NB4 (cell line): ENCODE results near the gene SCAF1.
"Not testable (repeated sequence)": the region's sequence is repeated elsewhere in the genome, so short reads cannot be mapped to it uniquely, and the experiment has no call there.

Source experiments
- DNase-seq: peaks from one replicate; pipeline ENCODE4 v3.0.0; 2010; ENCODE audit warnings: low read depth
- H3K4me3 ChIP-seq: one replicate; pipeline ENCODE4 v1.5.1; 2011; ENCODE audit warnings: mild to moderate bottlenecking, low read depth, low read length, moderate library complexity
- MYC ChIP-seq: IDR thresholded peaks from 2 replicates; pipeline ENCODE4 v1.6.1; 2011; ENCODE audit warnings: low read depth, low read length
- POLR2A ChIP-seq: IDR thresholded peaks from 2 replicates; pipeline ENCODE4 v1.6.1; 2011; ENCODE audit warnings: mild to moderate bottlenecking; ENCODE audit not compliant: insufficient read length; ENCODE audit errors: extremely low read depth
- TF ChIP-seq, protein P1 (sequence below): IDR thresholded peaks from one replicate; pipeline ENCODE4 v1.5.1; 2012; ENCODE audit warnings: low read depth, low read length
- TF ChIP-seq, protein P2 (sequence below): IDR thresholded peaks from 2 replicates; pipeline ENCODE4 v1.6.1; 2011; ENCODE audit warnings: low read depth, low read length

Gene SCAF1

DNA sequence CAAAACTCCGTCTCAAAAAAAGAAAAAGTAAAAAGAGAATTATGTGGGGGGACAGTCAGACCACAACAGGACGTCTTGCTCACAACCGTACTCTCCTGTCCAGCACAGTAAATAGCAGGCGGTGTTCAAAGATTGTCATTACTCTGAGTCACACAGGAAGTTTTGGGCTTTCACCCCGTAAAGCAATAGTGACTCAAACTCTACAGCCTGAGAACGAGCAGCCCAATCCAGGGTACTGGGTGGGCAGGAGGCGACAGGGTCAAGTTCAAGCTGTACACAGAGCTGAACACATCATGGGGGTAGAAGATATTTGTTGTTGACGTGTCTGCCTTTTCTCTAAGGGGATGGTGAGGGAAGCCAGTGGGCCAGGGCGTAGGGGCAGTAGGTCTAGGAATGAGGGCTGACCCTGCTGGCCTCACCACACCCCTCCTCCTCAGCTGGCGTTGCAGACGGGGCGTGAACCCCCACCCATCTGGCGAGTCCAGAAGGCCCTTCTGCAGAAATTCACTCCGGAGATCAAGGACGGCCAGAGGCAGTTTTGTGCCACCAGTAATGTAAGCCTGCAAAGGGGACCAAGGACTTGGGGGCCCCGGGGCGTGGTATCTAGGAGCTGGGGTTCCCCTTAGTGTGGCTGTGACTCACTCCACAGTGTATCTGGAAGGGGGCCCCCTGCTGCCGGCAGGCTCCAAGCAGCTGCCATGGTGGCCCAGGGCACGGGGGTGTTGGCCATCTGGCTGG, 27.7 kb upstream of the SCAF1 start:
- H3K4me3 ChIP-seq, result no peak overlapping the region
- TF ChIP-seq, protein P1, sequence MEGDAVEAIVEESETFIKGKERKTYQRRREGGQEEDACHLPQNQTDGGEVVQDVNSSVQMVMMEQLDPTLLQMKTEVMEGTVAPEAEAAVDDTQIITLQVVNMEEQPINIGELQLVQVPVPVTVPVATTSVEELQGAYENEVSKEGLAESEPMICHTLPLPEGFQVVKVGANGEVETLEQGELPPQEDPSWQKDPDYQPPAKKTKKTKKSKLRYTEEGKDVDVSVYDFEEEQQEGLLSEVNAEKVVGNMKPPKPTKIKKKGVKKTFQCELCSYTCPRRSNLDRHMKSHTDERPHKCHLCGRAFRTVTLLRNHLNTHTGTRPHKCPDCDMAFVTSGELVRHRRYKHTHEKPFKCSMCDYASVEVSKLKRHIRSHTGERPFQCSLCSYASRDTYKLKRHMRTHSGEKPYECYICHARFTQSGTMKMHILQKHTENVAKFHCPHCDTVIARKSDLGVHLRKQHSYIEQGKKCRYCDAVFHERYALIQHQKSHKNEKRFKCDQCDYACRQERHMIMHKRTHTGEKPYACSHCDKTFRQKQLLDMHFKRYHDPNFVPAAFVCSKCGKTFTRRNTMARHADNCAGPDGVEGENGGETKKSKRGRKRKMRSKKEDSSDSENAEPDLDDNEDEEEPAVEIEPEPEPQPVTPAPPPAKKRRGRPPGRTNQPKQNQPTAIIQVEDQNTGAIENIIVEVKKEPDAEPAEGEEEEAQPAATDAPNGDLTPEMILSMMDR, result peak; percentile 9
- no peak for TF ChIP-seq POLR2A
- no peak for TF ChIP-seq MYC
- TF ChIP-seq, protein P2, sequence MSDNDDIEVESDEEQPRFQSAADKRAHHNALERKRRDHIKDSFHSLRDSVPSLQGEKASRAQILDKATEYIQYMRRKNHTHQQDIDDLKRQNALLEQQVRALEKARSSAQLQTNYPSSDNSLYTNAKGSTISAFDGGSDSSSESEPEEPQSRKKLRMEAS, result no peak
- DNase-seq, result peak; percentile 65

DNA sequence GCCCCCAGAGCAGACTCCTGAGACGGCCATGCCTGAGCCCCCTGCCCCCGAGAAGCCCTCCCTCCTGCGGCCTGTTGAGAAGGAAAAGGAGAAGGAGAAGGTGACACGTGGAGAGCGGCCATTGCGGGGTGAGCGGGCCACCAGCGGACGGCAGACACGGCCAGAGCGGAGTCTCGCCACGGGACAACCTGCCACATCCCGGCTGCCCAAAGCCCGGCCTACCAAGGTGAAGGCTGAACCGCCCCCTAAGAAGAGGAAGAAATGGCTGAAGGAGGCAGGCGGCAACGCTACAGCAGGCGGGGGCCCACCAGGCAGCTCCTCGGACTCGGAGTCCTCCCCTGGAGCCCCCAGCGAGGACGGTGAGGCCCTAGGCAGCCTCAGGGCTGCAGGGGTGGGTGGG, 26.1 kb upstream of the SCAF1 start:
- DNase-seq, result no peak
- H3K4me3 ChIP-seq, result no peak overlapping the region
- TF ChIP-seq POLR2A (no peak), MYC (no peak)
- TF ChIP-seq, protein P2, result no peak
- TF ChIP-seq, protein P1, result no peak

DNA sequence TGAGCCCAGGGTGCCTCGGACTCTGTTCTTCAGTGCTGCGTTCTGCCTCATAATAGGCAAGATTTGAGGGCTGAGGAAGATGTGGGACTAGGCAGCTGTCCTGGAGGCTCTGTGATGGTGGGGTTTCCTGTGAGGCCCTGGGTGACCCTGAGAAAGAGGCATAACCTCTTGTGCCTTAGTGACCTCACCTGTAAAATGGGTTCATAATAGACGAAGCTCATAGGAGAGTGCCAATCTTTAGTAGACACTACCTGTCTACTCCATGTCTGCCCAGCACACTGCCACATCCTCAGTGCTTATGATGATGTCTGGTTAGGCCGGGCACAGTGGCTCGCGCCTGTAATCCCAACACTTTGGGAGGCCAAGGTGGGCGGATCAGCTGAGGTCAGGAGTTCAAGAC, 25.5 kb upstream of the SCAF1 start:
- no peak for DNase-seq
- TF ChIP-seq POLR2A, result no peak
- TF ChIP-seq, protein P2, result no peak
- H3K4me3 ChIP-seq, result no peak overlapping the region

DNA sequence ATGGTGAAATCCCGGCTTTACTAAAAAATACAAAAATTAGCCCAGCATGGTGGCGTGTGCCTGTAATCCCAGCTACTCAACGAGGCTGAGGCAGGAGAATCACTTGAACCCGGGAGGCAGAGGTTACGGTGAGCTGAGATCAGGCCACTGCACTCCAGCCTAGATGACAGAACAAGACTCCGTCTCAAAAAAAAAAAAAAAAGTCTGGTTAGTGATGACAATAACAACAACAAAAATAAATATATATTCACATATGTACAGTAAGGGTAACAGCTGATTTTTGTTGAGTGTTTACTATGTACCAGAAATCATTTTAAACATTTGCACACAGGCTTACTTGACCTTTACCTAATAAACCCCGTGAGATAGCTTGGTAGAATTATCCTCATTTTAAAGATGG, 25.1 kb upstream of the SCAF1 start:
- DNase-seq, result no peak
- no peak overlapping the region for H3K4me3 ChIP-seq
- no peak for TF ChIP-seq POLR2A
- TF ChIP-seq, protein P1, result no peak
- TF ChIP-seq MYC, result no peak
- TF ChIP-seq, protein P2, result no peak

DNA sequence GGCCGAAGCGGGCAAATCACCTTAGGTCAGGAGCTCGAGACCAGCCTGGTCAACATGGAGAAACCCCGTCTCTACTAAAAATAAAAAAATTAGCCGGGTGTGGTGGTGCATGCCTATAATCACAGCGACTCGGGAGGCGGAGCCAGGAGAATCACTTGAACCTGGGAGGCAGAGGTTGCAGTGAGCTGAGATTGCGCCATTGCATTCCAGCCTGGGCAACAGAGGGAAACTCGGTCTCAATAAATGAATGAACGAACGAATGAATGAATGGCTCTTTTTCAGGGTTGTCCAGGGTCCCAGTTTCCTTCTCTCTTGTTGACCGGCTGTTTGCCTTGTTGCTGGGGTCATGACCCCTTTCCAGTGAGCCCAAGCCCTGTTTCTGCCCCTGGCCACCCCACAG, 24.1 kb upstream of the SCAF1 start:
- not testable (repeated sequence) for DNase-seq, H3K4me3 ChIP-seq

DNA sequence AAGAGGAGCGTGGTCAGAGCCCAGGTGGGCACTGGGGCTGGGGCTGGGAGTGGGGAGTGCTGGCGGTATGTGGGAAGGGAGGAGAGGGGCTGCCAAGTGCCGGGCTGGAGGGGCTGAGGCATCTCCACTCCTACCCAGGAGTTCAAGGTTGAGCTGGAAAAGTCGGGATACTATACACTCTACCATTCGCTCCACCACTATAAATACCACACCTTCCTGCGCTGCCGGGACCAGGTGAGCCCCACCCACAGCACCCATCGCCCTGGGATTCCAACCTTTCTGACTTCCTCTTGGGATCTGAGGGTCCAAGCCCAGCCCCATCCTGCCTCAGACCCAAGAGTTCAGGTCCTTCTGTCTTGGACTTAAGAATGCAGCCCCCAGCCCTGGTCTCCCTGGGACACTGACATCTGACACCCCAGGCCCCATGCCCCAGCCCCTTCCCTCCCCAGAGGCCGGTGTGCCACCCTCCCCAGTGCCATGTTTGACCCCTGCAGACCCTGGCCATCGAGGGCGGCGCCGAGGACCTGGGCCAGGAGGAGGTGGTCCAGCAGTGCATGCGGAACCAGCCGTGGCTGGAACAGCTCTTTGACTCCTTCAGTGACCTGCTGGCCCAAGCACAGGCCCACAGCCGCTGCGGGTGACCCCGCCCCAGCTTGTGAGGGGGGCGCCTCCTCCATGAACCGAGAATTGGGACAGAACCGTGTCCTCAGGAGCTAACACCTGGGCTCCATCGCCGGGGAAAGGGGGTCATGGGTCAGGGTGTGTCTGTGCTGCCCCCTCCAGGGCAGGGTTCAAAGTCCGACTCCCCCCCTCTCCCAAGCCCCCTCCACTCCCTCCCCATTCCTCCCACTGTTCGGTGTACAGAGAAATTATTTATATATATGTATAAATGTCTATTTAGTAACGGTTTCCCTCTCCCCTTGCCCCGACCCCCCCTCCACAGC, 16.8 kb upstream of the SCAF1 start:
- no peak overlapping the region for H3K4me3 ChIP-seq
- no peak for DNase-seq
- TF ChIP-seq, protein P2, result no peak
- TF ChIP-seq, protein P1, result no peak
- no peak for TF ChIP-seq POLR2A
- TF ChIP-seq MYC, result no peak
